Activated CD4-positive, alpha-beta T cell treated with anti-CD3 and anti-CD28 coated beads for 48 hours (primary cell): ENCODE measurements around the gene SPTB.
A peak's percentile ranks its signal among the peaks of the same experiment; 100 is the strongest.
"Not testable (repeated sequence)": the region's sequence is repeated elsewhere in the genome, so short reads cannot be mapped to it uniquely, and the experiment has no call there.

ENCODE experiments used
- DNase-seq: peaks from one replicate; pipeline ENCODE4 v3.0.0-alpha.2; 2020

The SPTB gene

DNA sequence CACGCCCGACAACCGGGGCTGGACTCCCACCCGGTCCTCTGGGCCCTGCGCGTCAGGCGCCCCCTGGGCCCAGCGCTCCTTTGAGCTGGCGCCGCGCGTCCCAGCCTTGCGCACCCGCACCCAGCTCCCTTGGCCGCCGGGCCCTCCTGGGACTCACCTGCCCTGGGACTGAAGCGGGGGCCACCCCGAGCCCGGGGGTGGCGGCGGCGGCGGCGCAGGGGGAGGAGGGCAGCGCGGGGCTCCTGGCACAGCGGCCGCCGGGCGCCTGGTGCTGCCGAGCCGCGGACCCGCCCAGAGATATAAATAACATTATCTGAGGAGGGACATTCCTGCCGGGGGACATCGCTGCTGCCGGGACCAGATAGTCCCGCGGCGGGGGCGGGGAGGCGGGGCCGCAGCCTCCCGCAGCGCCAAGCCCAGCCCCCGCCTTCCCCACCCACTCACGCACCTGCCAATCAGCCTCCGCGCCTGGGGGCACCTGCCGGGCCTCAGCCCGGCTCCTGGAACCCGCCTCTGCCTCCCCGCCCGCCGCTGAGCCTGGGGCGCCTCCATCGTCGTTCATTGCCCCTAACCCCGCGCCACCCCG, at the start of gene SPTB:
SPTB (minus strand) TSS at position 273 of the 586 bp plus-strand sequence. CDS start 56,813 bp downstream, outside the sequence.
- peak; percentile 62 for DNase-seq

DNA sequence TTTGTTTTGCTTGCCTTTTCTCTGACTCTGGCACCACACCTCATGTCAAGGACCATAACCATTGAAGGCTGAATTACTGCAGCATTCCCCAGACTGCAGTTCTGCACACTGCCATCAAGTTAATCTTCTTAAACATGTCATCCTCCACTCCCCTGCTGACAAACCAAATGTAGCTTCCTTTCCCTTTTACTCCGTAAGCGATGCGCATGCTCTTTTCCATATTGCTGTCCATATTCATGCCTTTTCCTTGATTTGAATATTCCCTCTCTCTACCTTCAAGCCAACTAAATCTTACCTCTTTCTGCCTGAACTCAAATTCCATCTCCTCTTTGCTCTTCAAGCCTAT, 49.3 kb upstream of the SPTB start:
- no peak for DNase-seq

- DNase-seq = no peak
These were observed 48.7 kb upstream of the SPTB start for GRCh38 chr14:64928239-64929013.

DNA sequence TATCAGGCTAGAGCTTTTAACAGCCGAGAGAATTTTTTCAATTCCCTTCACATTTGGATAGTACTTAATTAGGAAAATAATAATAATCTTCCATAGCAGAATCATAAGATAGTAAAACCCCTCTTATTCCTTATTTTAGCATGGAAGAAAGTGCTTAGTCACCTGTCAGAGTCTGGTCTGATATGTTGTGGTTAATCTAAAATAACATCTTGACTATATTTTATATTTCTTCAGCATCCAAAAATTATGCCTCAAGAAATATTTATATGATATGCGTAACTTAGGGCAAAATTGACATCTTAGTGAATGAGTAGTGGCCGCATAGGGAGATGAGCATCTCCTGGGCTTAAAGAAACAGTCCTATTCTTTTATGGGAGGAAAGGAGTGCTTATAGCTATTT, 47.3 kb upstream of the SPTB start:
- no peak for DNase-seq

DNA sequence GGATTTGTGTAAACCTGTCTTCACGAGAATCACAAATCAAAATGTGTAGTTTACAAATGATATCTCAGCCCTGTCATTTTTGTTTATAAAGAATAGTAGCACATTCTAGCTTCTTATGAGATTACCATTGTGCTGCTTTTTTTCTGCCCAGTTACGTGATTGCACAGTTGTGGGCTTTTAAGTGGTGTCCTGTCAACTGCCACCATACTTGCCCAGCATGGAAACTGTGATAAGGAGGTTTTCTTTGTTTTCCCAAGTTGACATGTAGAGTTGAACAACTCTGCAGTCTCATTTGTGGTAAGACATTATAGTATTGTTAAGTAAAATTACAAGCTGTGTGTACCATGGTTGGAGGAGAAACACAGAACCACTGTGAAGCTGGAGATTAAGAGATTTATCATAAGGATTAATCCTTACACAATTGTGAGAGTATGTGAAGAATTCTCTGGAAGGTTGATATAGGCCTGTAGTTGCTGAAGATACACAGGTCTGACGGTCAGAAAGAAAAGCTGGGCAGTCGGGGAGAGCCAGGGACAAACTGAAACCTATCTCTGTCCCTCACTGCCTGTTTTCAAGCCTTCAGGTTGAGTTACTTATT, 46.8 kb upstream of the SPTB start:
- no peak for DNase-seq

GRCh38 chr14:64923015-64923414, 43.3 kb upstream of the SPTB start:
- DNase-seq = no peak

DNA sequence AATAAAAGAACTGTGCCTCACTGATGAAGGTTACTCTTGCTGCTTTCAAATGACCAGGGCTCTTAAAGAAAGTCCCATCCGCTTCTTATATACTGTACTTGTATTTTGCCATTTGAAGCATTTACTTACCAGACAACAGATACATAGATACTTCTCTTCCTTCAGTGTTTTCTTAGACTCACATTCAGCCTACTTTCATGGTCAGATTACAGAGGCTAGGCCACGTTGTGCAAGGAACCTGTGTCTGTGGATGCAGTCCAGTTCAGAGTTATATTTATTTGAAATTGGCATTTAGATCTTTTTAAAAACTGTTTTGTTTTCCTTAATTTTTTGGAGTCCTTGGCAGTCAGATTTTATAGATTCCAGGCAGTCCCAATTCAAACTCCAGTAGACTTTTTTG, 40.8 kb upstream of the SPTB start:
- no peak for DNase-seq

GRCh38 chr14:64919618-64920017, 39.9 kb upstream of the SPTB start:
- no peak for DNase-seq

- DNase-seq = no peak
These were observed 39.5 kb upstream of the SPTB start for GRCh38 chr14:64919215-64919614.

DNA sequence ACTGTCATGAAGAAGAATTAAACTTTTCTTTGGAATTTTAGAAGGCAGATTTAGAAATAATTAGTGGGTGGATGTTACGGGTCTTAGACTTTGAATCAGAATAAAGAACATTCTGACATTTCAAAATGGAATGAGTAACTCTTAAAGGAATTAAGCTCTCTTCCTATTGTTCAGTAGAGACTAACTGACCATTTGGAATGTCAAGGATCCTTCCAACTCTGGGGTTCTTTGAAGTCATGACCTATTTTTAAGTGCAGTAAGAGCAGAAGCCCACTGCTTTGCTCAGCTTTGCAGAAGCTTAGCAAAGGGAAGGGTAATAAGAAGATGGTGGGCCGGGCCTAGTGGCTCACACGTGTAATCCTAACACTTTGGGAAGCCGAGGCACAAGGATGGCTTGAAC, 38.5 kb upstream of the SPTB start:
- no peak for DNase-seq

DNA sequence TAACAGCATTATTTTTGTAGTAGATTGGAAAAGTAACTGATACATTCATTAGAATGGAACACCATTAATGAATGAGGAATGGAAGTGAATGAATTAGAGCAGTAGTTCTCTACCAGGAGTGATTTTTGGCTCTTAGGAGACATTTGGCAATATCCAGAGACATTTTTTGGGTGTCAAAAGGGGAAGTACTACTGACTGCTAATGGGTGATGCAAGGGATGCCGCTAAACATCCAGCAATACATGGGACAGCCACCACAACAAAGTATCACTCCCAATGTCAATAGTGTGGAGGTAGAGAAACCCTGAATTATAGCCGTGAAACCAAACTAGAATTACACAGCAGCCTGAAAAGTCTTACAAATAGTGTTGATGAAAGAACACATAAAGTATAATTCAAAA, 36.1 kb upstream of the SPTB start:
- no peak for DNase-seq

DNA sequence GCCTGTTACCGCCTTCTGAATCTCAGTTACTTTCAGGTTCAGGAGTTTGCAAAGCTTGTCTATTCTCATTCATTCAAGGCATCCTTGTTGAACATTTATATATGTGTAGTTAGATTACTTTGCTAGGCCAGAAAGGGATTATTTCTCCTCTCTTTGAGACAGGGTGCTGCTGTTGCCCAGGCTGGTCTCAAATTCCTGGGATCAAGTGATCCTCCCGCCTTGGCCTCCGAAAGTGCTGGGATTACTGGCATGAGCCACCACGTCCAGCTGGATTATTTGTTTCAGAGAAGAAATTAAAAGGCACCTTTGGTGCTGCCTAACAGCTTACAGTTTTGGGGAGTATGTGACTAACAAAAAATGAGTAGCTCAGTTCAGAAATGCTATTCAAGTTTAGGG, 35.3 kb upstream of the SPTB start:
- DNase-seq = no peak

- peak; percentile 98 for DNase-seq
These were observed 34.7 kb upstream of the SPTB start, which contains the start of gene CHURC1 for GRCh38 chr14:64914237-64915028. TSS of gene CHURC1 (plus strand) at chr14:64914455. CDS start at chr14:64914496, 41 bp downstream.

DNA sequence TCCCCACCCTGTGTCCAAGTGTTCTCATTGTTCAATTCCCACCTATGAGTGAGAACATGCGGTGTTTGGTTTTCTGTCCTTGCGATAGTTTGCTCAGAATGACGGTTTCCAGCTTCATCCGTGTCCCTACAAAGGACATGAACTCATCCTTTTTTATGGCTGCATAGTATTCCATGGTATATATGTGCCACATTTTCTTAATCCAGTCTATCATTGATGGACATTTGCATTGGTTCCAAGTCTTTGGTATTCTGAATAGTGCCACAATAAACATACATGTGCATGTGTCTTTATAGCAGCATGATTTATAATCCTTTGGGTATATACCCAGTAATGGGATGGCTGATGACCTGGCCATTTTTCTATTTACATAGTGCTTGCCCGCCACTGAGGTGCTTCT, 33.8 kb upstream of the SPTB start:
- not testable (repeated sequence) for DNase-seq

DNA sequence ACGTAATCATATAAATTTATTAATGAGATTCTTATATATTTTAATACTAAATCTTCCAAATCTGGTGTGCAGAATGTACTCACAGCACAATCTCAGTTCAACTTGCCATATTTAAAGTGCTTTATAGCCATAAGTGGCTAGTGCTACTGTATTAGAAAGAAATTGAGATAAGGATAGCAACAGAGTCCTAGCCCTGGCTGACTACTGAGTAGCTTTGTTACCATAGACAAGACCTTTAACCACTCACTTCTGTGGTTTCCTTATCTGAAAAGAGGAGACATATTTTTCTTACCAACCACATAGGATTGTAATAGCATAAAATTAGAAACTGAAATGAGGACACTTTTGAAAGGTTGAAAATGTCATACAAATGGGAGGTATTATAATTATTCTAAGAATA, 32.6 kb upstream of the SPTB start:
- no peak for DNase-seq

DNA sequence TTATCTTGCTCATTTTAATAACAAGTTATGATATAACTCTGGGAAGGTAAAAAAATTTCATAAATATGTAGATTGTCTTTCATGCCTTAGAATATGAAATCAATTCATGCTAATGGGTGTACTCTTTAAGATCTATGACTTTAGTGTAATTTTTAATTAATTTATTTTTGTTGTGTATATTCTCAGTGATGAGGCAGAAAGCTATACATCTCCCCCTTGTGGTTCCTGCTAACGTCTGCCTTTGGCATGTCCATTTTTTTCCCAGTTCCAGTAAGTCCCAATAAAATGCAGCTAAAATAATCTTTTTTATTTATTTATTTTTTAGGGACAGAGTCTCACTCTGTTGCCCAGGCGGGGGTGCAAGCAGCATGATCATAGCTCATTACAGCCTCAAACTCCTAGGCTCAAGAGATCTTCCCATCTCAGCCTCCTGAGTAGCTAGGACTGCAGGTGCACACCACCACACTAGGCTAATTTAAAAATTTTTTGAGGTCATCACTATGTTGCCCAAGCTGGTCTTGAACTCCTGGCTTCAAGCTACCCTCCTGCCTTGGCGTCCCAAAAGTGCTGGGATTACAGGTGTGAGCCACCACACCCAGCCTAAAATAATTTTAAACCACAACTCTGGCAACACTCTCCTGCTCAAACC, 31.3 kb upstream of the SPTB start:
- no peak for DNase-seq

DNA sequence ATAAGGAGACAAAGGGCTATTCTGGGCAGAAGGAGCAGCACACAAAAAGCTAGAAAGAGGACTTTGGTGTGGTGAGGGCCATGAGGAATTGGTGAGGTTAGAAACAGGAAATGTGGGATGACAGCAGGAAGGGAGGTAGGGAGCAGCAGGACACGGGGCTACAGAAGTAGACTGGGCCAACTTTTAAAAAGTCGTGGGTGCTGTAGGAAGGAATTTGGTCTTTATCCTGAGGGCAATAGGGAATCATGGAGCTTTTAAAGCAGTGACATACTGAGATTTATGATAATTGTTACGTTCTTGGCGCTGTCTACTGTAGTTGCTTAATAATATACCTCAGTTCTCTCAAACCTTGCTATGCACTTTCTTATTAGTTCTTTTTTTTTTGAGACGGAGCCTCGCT, 26.3 kb upstream of the SPTB start:
- DNase-seq = no peak

DNA sequence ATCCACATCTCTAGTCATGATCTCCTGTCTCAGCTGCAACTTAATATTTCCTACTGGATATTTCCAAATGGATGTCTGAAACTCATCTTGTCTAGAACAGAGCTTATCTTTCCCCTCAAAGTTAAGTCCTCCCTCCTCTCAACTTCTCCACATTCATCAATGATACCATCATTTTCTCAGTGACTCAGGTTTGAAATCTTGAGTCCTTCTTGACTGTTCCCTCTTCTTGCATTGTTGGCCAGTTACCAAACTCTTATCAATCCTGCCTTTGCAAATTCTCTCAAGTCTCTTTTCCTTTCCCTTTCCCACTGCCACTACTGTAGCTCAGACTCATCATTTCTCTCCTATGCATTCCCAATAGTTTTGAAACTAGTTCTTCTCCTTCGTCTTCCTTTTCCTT, 20.3 kb upstream of the SPTB start:
- no peak for DNase-seq

DNA sequence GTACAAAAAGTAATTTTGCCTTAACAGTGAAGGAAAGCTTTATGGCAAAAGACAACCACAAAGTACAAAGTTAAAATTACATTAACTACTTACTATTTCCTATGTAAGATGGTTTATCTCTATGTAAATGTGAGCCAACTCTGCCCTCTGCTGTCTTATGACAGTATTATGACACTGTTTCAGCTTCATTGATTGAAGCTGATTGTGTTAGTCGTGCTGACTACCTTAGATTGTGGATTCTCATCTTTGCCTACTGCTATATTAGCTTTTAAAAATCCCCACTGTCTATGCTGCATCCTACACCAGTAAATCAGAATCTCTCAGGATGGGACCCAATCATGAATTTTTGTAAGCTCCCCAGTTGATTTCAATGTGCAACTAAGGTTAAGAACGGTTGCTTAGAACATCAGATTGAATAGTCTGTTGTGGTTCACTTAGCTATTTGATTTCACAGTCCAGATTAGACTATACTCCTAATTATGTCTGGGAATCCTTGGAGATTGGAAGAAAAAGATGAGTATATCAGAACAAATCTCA, 12.2 kb upstream of the SPTB start:
- peak; percentile 20 for DNase-seq

DNA sequence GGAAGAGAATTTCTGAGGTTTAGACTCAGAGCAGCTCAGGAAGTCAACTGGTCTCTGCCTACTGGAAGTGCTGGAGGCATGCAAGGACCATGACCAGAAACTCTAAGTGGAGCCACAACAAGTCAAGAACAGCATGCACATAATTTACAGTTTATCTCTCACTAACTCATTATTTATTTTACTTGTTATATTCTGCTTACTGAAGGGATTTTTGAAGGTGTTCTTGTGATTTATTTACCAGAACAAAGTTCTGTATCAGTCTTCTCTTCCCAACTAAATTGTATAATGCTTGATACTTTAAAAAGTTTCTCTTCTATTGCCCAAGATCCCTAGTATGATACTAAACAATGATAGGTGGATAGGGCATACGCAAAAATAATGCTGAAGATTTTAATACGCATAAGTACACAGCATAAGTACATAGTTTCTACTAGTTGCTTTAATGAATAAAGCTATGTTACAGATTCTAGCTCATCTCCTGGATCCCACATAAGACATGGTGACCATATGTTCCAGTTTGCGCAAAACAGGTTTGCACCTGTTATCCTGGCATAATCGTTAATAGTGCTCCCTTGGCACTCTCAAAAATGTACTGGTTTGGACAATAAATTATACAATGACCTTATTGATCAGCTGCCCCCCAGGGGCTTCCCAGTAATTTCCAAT, 11.6 kb upstream of the SPTB start:
- DNase-seq = no peak

DNA sequence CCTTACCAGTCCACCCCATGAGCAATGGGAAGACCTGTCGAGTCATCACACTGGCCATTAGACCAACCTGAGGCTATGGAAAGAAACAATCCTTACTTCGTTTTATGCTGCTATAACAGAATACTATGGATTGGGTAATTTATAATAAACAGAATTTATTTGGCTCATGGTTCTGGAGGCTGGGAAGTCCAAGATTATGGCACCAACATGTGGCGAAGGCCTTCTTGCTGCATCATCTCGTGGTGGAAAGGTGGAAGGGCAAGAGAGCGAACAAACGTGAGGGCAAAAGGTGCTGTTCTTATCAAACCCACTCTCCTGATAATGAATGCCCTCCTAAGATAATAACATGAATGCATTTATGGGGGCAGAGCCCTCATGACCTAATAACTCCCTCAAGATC, 9.6 kb upstream of the SPTB start:
- DNase-seq = no peak

DNA sequence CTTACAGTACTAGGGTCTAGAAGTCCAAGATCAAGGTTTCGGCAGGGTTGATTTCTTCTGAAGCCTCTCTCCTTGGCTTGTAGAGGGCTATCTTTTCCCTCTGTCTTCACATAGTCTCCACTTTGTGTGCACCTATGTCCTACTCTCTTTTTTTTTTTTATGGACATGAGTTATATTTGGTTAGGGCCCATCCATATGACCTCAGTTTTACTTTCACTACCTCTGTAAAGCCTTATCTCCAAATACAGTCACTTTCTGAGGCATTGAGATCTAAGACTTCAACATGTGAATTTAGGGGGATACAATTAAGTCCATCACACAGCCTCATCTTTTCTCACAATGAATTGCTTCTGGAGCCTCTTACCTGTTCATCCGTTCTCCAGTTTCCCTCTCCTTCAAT, 5.9 kb upstream of the SPTB start:
- no peak for DNase-seq
